DMS153 treated with DMSO at 0.1 percent for 48 hours (cell line): ENCODE results near the gene TMEM52.
"Not testable (repeated sequence)": the region's sequence is repeated elsewhere in the genome, so short reads cannot be mapped to it uniquely, and the experiment has no call there.

Experiments
- DNase-seq: peaks from one replicate; lab custom pipeline; 2025; ENCODE audit not compliant: unreplicated experiment; lab: John Stamatoyannopoulos, UW

TMEM52 gene

GRCh38 chr1:1947493-1947892, 28.4 kb upstream of the TMEM52 start:
- peak; percentile 16 for DNase-seq

- DNase-seq: no peak
Observed at GRCh38 chr1:1946540-1946939, 27.5 kb upstream of the TMEM52 start.

GRCh38 chr1:1945782-1946393, 26.8 kb upstream of the TMEM52 start:
- no peak for DNase-seq

GRCh38 chr1:1943834-1944570, 24.9 kb upstream of the TMEM52 start:
- DNase-seq: no peak

GRCh38 chr1:1942753-1943656, 23.9 kb upstream of the TMEM52 start:
- no peak for DNase-seq

GRCh38 chr1:1941868-1942752, 23.0 kb upstream of the TMEM52 start:
- DNase-seq: no peak

GRCh38 chr1:1941211-1941841, 22.2 kb upstream of the TMEM52 start:
- DNase-seq: no peak

GRCh38 chr1:1940123-1940425, 21.0 kb upstream of the TMEM52 start:
- DNase-seq: no peak

GRCh38 chr1:1939296-1940122, 20.4 kb upstream of the TMEM52 start:
- DNase-seq: no peak

- DNase-seq: no peak
Observed at GRCh38 chr1:1938613-1939295, 19.7 kb upstream of the TMEM52 start.

- no peak for DNase-seq
Observed at GRCh38 chr1:1938276-1938573, 19.1 kb upstream of the TMEM52 start.

GRCh38 chr1:1937549-1938275, 18.6 kb upstream of the TMEM52 start:
- DNase-seq: no peak

GRCh38 chr1:1937061-1937460, 18.0 kb upstream of the TMEM52 start:
- no peak for DNase-seq

- DNase-seq: not testable (repeated sequence)
Observed at GRCh38 chr1:1934848-1935247, 15.8 kb upstream of the TMEM52 start.

- DNase-seq: no peak
Observed at GRCh38 chr1:1929639-1930545, 10.8 kb upstream of the TMEM52 start.

- no peak for DNase-seq
Observed at GRCh38 chr1:1929102-1929638, 10.1 kb upstream of the TMEM52 start.
